Measurements from ENCODE around the gene RNF182.

DNA sequence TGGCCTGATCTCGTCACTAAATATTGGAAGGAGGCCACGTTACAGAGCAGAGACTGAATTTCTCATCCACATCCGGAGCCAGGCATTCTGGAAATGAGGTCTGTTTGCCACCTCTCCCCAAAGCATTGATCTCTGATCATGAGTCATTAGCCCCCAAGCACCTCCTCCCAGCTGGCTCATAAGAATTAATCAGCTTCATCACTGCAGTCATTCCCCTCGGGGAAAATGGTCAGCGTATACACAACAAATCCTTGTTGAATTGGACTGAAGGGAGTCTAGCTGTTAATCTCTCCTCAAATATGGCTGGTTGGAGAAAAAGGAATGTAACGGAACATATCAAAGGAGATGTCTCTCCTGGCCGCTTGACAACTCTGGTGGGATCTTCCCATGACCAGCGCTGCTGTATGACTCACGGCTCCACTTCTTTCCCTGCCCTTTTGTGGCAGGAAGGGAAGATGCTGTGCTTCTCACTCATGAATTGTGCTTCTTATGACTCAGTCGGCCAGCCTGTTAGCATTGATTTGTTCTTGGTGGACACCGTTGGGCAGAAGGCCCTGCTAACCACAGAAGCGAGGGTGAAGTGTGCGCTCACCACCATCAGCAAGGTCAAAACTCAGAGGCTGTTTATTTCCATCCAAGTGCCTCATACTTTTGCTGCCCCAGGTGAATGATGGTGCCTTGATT, 76.7 kb downstream of the RNF182 start:
- no peak for TF ChIP-seq POLR2A (IDR thresholded peaks at IDR 0.05)
- TF ChIP-seq, protein P1, sequence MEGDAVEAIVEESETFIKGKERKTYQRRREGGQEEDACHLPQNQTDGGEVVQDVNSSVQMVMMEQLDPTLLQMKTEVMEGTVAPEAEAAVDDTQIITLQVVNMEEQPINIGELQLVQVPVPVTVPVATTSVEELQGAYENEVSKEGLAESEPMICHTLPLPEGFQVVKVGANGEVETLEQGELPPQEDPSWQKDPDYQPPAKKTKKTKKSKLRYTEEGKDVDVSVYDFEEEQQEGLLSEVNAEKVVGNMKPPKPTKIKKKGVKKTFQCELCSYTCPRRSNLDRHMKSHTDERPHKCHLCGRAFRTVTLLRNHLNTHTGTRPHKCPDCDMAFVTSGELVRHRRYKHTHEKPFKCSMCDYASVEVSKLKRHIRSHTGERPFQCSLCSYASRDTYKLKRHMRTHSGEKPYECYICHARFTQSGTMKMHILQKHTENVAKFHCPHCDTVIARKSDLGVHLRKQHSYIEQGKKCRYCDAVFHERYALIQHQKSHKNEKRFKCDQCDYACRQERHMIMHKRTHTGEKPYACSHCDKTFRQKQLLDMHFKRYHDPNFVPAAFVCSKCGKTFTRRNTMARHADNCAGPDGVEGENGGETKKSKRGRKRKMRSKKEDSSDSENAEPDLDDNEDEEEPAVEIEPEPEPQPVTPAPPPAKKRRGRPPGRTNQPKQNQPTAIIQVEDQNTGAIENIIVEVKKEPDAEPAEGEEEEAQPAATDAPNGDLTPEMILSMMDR (IDR thresholded peaks at IDR 0.05 in 8 of 11, conservative IDR thresholded peaks at IDR 0.05 in 3 of 11): no peak
- no peak for TF ChIP-seq POLR2AphosphoS5 (IDR thresholded peaks at IDR 0.05)
